Spleen (tissue), 7 donors: ENCODE data around the gene REV3L.

ENCODE experiments used
- POLR2AphosphoS5 ChIP-seq, 3 donors: sonication (generic); formaldehyde crosslinking; IDR thresholded peaks; one replicate each; pipeline ENCODE4 v1.5.1; 2017; ENCODE audit warnings: antibody characterized with exemption in 3 of 3
- TF ChIP-seq, protein P1 (sequence below), 11 experiments: fragments of 200-600 bp in 7 of 11; fragments of 450-650 bp in 4 of 11; sonication (generic) in 4 of 11; IDR thresholded peaks in 8 of 11; conservative IDR thresholded peaks in 3 of 11; 1 replicate in 7 of 11; 2 replicates in 4 of 11; pipeline versions ENCODE4 v1.4.0 to v1.8.0; 2016 to 2021; ENCODE audit warnings: antibody characterized with exemption in 11 of 11, inconsistent platforms in 4 of 11, mild to moderate bottlenecking in 1 of 11
- donor health status: DM: no; HTN: no; CAD: no; lungs with moderate emphysema.
- donor health status: DM: no; HTN: no; CAD: no.
- donor health status: DM: no; HTN: no; CAD: no.

DNA sequence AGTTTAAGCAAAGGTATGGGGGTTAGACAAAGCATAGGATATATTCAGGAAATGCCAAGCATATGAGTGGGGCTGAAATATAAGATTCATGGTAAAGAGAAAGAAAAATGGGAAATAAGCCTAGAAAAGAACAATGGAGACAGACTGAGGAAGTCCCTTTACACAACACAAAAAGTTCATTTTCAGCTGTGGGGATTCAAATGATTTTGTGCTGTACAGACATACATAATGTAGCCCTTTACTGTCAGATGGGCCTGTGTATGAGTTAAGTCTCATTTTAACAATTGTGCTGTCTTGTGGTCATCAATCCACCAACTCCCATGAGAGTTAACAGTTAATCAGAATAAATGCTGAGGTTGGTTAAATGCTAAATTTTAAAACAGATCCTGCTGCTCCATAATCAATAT, 37.2 kb downstream of the REV3L start:
- TF ChIP-seq, protein P1, sequence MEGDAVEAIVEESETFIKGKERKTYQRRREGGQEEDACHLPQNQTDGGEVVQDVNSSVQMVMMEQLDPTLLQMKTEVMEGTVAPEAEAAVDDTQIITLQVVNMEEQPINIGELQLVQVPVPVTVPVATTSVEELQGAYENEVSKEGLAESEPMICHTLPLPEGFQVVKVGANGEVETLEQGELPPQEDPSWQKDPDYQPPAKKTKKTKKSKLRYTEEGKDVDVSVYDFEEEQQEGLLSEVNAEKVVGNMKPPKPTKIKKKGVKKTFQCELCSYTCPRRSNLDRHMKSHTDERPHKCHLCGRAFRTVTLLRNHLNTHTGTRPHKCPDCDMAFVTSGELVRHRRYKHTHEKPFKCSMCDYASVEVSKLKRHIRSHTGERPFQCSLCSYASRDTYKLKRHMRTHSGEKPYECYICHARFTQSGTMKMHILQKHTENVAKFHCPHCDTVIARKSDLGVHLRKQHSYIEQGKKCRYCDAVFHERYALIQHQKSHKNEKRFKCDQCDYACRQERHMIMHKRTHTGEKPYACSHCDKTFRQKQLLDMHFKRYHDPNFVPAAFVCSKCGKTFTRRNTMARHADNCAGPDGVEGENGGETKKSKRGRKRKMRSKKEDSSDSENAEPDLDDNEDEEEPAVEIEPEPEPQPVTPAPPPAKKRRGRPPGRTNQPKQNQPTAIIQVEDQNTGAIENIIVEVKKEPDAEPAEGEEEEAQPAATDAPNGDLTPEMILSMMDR (IDR thresholded peaks at IDR 0.05 in 8 of 11, conservative IDR thresholded peaks at IDR 0.05 in 3 of 11), result no peak
- no peak for TF ChIP-seq POLR2AphosphoS5 (IDR thresholded peaks at IDR 0.05)
